Activated CD4-positive, alpha-beta T cell treated with anti-CD3 and anti-CD28 coated beads, Interleukin-2, amount 10 ng/mL, durations not matched to agents 24 days and 14 days (primary cell): ENCODE data around the gene SIGLEC14. TPM values are rescaled to one million over a fixed set of nuclear protein-coding genes. Genes with fewer than 3 reads are reported as not detected.
"Not testable (repeated sequence)": the region's sequence is repeated elsewhere in the genome, so short reads cannot be mapped to it uniquely, and the experiment has no call there.

Source experiments
- DNase-seq: peaks from one replicate; pipeline ENCODE4 v3.0.0; 2022
- H3K27ac Mint-ChIP-seq: one replicate; pipeline ENCODE4 v1.8.0; 2022; ENCODE audit warnings: mild to moderate bottlenecking, mixed read lengths
- H3K27me3 Mint-ChIP-seq: one replicate; pipeline ENCODE4 v1.8.0; 2022; ENCODE audit warnings: mixed read lengths
- H3K36me3 Mint-ChIP-seq: one replicate; pipeline ENCODE4 v1.8.0; 2022; ENCODE audit warnings: low read depth, mild to moderate bottlenecking, mixed read lengths
- H3K4me1 Mint-ChIP-seq: one replicate; pipeline ENCODE4 v1.8.0; 2021; ENCODE audit warnings: mixed read lengths
- H3K4me3 Mint-ChIP-seq: one replicate; pipeline ENCODE4 v1.8.0; 2022; ENCODE audit warnings: mild to moderate bottlenecking, moderate library complexity, mixed read lengths
- H3K9me3 Mint-ChIP-seq: one replicate; pipeline ENCODE4 v1.8.0; 2021; ENCODE audit warnings: mixed read lengths
- intact Hi-C: fragments of 100-400 bp; cut with micrococcal nuclease; formaldehyde crosslinking; loops from one replicate; pipeline ENCODE4 v1.15.1; 2023
- total RNA-seq: library from RNA; stranded (reverse); gene quantifications from 2 replicates; pipeline ENCODE4 v1.2.3, GENCODE V29; 2022

Gene SIGLEC14
- total RNA-seq, 1 donor from 2014 or later = not detected

DNA sequence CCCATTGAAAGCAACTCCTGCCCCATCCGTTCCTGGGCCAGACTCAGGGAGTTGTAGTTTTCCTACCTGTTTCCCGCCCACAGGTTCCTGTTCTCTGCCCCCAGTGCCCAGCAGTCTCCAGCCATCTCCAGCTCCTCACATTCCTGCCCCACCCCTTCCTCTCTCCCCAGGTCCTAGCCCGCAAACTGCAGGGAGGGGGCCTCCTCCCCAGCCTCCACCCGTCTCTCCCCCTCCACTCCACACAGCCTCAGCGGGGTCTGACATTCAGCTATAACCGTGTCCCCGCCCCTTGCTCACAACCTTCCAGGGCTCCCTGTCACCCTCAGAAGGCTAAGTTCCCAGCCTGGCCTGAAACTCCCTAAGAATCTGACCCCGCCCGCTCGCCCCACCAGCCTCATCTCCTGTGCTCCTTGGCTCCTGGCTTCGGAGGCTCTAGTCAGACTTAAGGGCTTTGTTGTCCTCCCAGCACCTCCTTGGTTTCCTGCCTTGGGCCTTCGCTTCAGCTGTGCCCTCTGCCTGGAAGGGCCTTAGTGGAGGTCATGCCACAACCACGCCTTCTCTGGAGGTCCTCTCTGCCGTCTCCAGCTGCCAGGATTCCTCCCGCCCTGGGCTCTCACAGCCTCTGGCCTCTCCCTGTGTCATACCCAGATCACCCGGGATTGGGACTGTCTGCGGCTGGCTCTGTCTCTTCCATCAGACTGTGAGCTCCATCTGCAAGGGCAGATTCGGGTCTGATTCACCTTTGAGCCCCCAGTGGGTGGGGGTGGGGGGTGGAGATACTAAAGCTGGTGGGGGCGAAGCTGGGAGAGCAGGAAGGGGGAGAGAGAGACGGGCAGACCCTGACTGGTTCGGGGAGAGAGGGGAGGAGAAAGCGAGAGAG lies 41.4 kb upstream of the SIGLEC14 start:
- peak overlapping the region; percentile 81 for H3K4me3 Mint-ChIP-seq
- peaks cover 6% of the 10 kb centered on the region for H3K36me3 Mint-ChIP-seq
- no peak overlapping the region for H3K27ac Mint-ChIP-seq
- intact Hi-C loops = no loop called here
- DNase-seq = peak; percentile 53
- H3K4me1 Mint-ChIP-seq = peaks cover 14% of the 10 kb centered on the region
- H3K27me3 Mint-ChIP-seq = peaks cover 15% of the 10 kb centered on the region
- peaks cover 8% of the 10 kb centered on the region for H3K9me3 Mint-ChIP-seq

DNA sequence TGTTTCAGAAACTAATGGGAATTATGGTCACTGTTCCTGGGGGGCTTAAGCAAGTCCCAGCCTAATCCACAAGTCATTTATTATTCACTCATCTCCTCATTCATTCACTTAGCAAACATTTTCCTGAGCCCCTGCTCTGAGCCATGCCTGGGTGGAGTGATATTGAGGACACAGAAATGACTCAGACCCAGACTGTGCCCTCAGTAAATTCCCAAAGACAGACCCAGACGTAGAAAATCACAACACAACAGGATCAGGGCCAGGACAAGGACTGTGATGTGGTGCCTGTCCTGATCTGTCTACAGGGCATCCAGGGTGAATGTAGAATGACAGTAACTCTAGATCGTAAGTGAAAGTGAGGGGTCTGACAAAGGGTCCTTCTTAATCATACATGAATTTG lies 39.5 kb upstream of the SIGLEC14 start:
- peaks cover 15% of the 10 kb centered on the region for H3K27me3 Mint-ChIP-seq
- DNase-seq = peak; percentile 26
- H3K4me3 Mint-ChIP-seq = no peak overlapping the region
- H3K4me1 Mint-ChIP-seq = peaks cover 8% of the 10 kb centered on the region
- peaks cover 3% of the 10 kb centered on the region for H3K36me3 Mint-ChIP-seq
- peaks cover 8% of the 10 kb centered on the region for H3K9me3 Mint-ChIP-seq
- intact Hi-C loops = no loop called here
- H3K27ac Mint-ChIP-seq = no peak overlapping the region

DNA sequence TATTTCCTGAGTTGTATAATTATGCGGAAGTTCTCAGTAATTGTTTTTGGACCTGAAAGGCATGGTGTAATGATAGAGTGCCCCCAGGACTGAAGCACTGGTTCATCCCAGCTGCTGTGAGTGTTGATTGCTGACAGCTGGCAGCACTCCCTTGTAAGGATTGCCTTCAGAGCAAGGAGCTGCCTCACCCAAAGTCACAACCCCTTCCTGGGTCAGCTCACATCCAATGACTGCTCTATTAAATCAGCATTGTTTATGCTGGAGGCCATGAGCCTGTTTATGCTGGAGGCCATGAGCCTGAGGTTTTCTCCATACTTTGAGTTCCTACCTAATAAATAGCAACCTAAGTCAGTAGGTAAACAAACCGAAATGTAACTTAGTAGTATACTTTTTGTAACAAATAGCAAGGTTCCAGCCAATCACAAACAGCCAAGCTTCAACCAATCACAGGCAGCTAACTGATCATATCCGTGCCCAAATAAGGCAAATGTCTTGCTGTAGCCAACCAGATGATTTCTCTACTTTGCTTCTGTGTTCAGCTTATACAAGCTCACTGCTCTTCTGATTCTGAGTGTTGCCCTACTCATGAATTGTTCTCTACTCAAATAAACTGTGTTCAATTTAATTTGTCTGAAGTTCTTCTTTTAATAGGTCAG lies 34.8 kb upstream of the SIGLEC14 start:
- intact Hi-C loops = no loop called here
- Mint-ChIP-seq H3K4me3 (no peak overlapping the region), H3K27ac (no peak overlapping the region), H3K9me3 (peaks cover 15% of the 10 kb centered on the region), H3K4me1 (peaks cover 3% of the 10 kb centered on the region), H3K27me3 (peaks cover 7% of the 10 kb centered on the region), H3K36me3 (no peaks in the 10 kb centered on the region)
- peak; percentile 27 for DNase-seq

DNA sequence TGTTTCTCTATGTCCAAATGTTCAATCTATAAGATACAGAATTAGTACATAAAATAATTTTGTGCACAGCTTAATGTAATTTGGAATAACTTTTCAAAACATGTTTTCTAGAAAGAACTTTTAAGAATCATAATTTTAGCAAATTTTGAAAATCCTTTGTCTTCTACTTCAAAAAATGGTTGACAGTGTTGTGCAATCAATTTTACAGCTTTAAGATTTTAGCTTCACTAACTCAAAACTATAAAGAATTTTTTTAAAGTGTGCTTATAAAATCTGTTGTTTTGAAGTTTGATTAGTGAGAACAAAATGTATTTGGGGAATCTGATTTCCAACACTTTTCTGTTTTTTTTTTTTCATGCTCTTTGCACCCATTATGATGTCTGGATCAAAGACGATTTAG lies 33.8 kb upstream of the SIGLEC14 start:
- no peak overlapping the region for H3K4me3 Mint-ChIP-seq
- no peaks in the 10 kb centered on the region for H3K36me3 Mint-ChIP-seq
- peaks cover 15% of the 10 kb centered on the region for H3K9me3 Mint-ChIP-seq
- peaks cover 7% of the 10 kb centered on the region for H3K27me3 Mint-ChIP-seq
- peaks cover 4% of the 10 kb centered on the region for H3K4me1 Mint-ChIP-seq
- no peak for DNase-seq
- intact Hi-C loops = no loop called here
- H3K27ac Mint-ChIP-seq = no peak overlapping the region

DNA sequence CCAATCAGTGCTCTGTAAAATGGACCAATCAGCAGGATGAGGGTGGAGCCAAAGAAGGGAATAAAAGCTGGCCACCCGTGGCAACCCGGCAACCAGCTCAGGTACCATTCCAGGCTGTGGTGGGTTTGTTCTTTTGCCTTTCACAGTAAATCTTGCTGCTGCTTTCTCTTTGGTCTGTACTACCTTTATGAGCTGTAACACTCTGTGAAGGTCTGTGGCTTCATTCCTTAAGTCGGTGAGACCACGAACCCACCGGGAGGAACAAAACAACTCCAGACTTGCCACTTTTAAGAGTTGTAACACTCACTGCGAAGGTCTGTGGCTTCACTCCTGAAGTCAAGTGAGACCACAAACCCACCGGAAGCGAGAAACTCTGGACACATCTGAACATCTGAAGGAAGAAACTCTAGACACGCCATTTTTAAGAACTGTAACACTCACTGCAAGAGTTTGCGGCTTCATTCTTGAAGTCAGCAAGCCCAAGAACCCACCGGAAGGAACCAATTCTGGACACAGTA lies 30.0 kb upstream of the SIGLEC14 start:
- Mint-ChIP-seq H3K27ac (no peak overlapping the region), H3K4me3 (no peak overlapping the region), H3K36me3 (no peaks in the 10 kb centered on the region), H3K27me3 (peaks cover 9% of the 10 kb centered on the region), H3K9me3 (peaks cover 6% of the 10 kb centered on the region), H3K4me1 (peaks cover 4% of the 10 kb centered on the region)
- intact Hi-C loops = no loop called here
- peak; percentile 78 for DNase-seq

DNA sequence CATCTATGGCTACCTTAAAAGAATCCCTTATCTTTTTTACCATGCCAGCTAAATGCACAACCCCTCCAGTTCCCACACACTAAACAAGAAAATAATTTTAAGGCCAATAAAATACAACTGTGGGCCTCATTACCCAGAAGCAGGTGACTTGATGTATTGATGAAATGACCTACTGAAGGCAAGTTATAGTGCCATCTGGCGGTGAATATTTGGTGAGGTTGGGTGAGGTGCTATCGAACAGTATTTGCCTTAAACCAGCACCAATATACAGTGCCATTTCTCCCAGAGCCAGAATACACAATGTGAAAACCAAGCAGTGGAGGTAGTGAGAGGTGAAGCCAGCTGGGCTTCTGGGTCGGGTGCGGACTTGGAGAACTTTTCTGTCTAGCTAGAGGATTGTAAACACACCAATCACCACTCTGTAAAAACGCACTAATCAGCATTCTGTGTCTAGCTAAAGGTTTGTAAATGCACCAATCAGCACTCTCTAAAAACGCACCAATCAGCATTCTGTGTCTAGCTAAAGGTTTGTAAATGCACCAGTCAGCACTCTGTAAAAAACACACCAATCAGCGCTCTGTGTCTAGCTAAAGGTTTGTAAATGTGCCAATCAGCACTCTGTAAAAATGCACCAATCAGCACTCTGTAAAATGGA lies 29.4 kb upstream of the SIGLEC14 start:
- H3K27ac Mint-ChIP-seq, H3K4me3 Mint-ChIP-seq, H3K27me3 Mint-ChIP-seq, H3K4me1 Mint-ChIP-seq, H3K36me3 Mint-ChIP-seq, intact Hi-C loops, H3K9me3 Mint-ChIP-seq: not testable (repeated sequence)
- peak; percentile 59 for DNase-seq

DNA sequence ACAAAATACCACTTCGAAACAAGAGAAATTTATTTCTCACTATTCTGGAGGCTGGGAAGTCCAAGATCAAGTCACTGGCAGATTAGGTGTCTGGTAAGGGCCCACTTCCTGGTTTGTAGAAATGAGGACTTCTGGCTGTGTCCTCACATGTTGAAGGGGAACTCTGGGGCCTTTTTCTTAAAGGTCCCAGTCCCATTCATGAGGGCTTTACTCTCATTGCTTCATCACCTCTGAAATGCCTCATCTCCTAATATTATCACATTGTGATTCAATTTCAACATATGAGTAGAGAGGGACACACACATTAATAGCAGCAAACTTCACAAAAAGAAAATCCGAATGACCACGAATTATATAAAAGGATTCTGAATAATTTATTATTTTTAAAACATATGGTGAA lies 21.6 kb upstream of the SIGLEC14 start:
- Mint-ChIP-seq H3K27me3 (peaks cover 11% of the 10 kb centered on the region), H3K4me1 (no peaks in the 10 kb centered on the region), H3K27ac (no peak overlapping the region), H3K9me3 (no peaks in the 10 kb centered on the region), H3K4me3 (no peak overlapping the region), H3K36me3 (no peaks in the 10 kb centered on the region)
- intact Hi-C loops = no loop called here
- peak; percentile 25 for DNase-seq

DNA sequence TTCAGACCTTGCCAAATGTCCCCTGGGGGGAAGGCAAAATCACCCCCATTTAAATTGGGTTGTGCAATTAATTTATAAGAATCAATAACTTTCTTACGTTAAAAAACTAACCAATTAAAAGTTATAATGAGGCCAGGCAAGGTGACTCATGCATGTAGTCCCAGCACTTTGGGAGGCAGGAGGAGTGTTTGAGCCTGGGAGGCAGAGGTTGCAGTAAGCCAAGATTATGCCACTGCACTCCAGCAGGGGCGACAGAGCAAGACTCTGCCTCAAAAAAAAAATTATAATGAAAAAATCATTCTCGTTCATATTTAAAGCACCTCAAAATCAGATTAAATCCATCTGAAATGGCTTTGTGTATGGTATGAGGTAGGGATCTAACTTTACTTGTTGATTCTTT lies 18.4 kb upstream of the SIGLEC14 start:
- no peak overlapping the region for H3K4me3 Mint-ChIP-seq
- intact Hi-C loops = no loop called here
- no peak for DNase-seq
- peaks cover 16% of the 10 kb centered on the region for H3K27me3 Mint-ChIP-seq
- H3K4me1 Mint-ChIP-seq = no peaks in the 10 kb centered on the region
- H3K9me3 Mint-ChIP-seq = no peaks in the 10 kb centered on the region
- H3K27ac Mint-ChIP-seq = no peak overlapping the region
- no peaks in the 10 kb centered on the region for H3K36me3 Mint-ChIP-seq

DNA sequence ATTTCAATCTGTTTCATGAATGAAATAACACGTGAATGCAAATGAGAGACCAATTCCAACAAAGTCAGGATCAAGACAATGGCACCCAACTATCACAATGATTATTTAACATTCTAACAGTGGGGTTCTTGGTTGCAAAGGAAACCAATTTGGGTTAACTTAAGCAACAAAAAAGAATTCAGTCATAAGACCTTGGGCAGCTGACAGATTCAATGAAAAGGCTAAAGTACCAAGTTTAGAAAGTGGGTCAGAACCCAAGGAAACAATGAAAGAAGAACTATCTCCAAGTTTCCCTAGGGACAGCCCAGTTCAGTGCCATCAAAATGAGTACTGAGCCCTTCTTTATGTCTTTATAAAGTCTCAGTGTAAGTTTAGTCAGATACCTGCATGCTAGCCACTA lies 17.5 kb upstream of the SIGLEC14 start:
- DNase-seq = no peak
- intact Hi-C loops = no loop called here
- H3K9me3 Mint-ChIP-seq = no peaks in the 10 kb centered on the region

DNA sequence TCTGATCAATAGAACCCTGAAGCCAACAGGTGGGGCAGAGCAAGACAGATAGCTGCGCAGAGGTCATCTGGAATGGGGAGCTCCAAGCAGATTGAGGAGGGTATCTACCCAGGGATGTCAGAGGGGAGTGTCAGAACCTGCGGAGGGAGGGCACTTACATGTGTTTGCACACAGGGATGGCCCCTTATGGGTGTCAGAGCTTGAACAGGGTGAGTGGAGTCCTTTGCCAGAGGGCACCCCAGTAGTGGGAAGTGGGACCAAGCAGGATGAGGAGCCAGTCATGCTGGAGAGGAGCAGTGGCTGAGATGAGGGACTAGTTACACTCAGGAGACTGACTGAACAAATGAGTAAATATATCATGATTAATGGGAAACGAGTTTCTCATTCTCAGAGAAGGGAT lies 17.0 kb upstream of the SIGLEC14 start:
- peaks cover 18% of the 10 kb centered on the region for H3K27me3 Mint-ChIP-seq
- no peak overlapping the region for H3K4me3 Mint-ChIP-seq
- no peak for DNase-seq
- no peaks in the 10 kb centered on the region for H3K9me3 Mint-ChIP-seq
- no peak overlapping the region for H3K27ac Mint-ChIP-seq
- no peaks in the 10 kb centered on the region for H3K4me1 Mint-ChIP-seq
- H3K36me3 Mint-ChIP-seq = no peaks in the 10 kb centered on the region
- intact Hi-C loops = no loop called here

More for the DNA sequence above, 17.5 kb upstream of the SIGLEC14 start:
- H3K36me3 Mint-ChIP-seq = no peaks in the 10 kb centered on the region
- H3K27ac Mint-ChIP-seq = no peak overlapping the region
- no peaks in the 10 kb centered on the region for H3K4me1 Mint-ChIP-seq
- peaks cover 18% of the 10 kb centered on the region for H3K27me3 Mint-ChIP-seq
- H3K4me3 Mint-ChIP-seq = no peak overlapping the region

DNA sequence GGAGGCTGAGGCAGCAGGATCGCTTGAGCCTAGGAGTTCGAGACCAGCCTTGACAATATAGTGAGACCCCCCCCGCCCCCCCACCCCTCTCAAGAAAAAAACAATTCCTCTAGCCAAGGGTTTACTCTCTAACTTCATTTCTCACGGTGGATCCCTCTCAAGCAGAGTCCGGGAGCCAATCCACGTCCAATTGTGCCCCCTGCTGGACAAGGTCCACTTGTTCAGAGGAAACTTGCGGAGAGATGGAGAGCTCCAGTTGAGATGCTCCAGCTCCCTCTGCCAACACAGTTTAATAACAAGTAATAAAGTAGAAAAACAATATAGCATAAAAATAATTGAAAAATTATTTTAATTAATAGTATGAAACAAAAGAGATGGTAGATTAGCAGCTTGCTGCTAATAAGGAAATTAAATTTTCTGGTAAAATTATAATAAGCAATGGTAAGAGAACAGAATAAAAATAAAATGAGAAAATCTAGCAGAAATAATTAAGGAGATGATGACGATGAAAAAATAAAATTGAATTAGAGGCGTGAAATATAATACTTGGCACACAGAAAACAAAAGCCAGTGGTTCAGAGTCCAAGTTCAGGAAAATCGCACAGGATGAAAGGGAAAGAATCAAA lies 14.5 kb upstream of the SIGLEC14 start:
- intact Hi-C loops = loop anchor here (2.0 kb wide), 1 partner anchor 502 kb away; no protein-coding TSS in a partner anchor
- Mint-ChIP-seq H3K4me1 (peaks cover 5% of the 10 kb centered on the region), H3K27me3 (peaks cover 23% of the 10 kb centered on the region), H3K9me3 (no peaks in the 10 kb centered on the region), H3K36me3 (no peaks in the 10 kb centered on the region), H3K4me3 (no peak overlapping the region), H3K27ac (no peak overlapping the region)
- peak; percentile 84 for DNase-seq

DNA sequence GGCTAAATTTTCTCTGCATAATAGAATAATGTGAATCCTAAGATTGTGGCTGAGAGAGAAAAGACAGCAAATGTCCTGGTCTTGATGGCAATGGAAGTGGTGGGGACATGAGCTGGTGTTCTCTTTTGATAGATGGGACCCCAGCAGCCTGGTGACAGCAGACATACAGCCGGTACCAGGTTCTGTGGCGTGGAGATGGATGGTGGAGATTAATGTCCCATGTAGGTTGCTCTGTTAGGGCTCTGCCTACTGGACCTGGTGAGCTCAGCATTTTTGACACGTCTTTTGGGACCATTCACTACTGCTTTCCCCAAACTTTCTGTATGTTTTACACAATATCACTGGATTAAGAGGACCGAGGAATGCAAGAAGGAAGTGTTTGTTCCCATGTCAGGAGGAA lies 8.2 kb upstream of the SIGLEC14 start:
- H3K27ac Mint-ChIP-seq = no peak overlapping the region
- H3K4me3 Mint-ChIP-seq = no peak overlapping the region
- no peaks in the 10 kb centered on the region for H3K36me3 Mint-ChIP-seq
- H3K9me3 Mint-ChIP-seq = no peaks in the 10 kb centered on the region
- peaks cover 10% of the 10 kb centered on the region for H3K27me3 Mint-ChIP-seq
- no peak for DNase-seq
- H3K4me1 Mint-ChIP-seq = peaks cover 5% of the 10 kb centered on the region
- intact Hi-C loops = loop anchor here (10.0 kb wide), 1 partner anchor 120 kb away; no protein-coding TSS in a partner anchor

DNA sequence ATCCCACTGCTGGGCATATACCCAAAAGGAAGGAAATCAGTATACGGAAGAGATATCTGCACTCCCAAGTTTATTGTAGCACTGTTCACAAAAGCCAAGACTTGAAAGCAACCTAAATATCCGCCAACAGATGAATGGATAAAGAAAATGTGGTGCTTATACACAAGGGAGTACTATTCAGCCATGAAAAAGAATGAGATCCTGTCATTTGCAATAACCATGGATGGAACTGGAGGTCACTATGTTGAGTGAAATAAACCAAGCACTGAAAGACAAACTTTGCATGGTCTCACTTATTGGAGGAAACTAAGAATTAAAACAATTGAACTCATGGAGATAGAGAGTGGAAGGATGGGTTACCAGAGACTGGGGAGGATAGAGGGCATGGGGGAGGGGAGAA lies 6.5 kb upstream of the SIGLEC14 start:
- peaks cover 6% of the 10 kb centered on the region for H3K27me3 Mint-ChIP-seq
- no peak for DNase-seq
- no peaks in the 10 kb centered on the region for H3K9me3 Mint-ChIP-seq
- H3K36me3 Mint-ChIP-seq = no peaks in the 10 kb centered on the region
- intact Hi-C loops = loop anchor here (10.0 kb wide), 1 partner anchor 122 kb away; no protein-coding TSS in a partner anchor
- H3K27ac Mint-ChIP-seq = no peak overlapping the region
- H3K4me1 Mint-ChIP-seq = peaks cover 5% of the 10 kb centered on the region
- H3K4me3 Mint-ChIP-seq = no peak overlapping the region
